RCC 7860 (cell line): ENCODE measurements around the gene LRP8.
A peak's percentile ranks its signal among the peaks of the same experiment; 100 is the strongest.

Experiments used
- DNase-seq: peaks from one replicate; pipeline ENCODE4 v3.0.0-alpha.2; 2015; ENCODE audit warnings: low spot score
- FAIRE-seq: peaks from 2 replicates; lab custom pipeline; 2012; peaks lifted over from hg19 to GRCh38; lab: Jason Lieb, UNC

Gene LRP8

GRCh38 chr1:53341521-53341895 is 13.6 kb upstream of the LRP8 start:
- DNase-seq: no peak
- no peak for FAIRE-seq

- FAIRE-seq: no peak
Observed at GRCh38 chr1:53340660-53341520, 13.0 kb upstream of the LRP8 start.

GRCh38 chr1:53339736-53340635 is 12.1 kb upstream of the LRP8 start:
- DNase-seq (no peak), FAIRE-seq (no peak)

More at GRCh38 chr1:53340660-53341520, 13.0 kb upstream of the LRP8 start:
- DNase-seq: no peak

- DNase-seq (no peak), FAIRE-seq (no peak)
Observed at GRCh38 chr1:53338423-53338822, 10.6 kb upstream of the LRP8 start.

GRCh38 chr1:53337499-53337898 is 9.6 kb upstream of the LRP8 start:
- no peak for DNase-seq
- no peak for FAIRE-seq

GRCh38 chr1:53336146-53336545 is 8.3 kb upstream of the LRP8 start:
- DNase-seq (no peak), FAIRE-seq (no peak)

GRCh38 chr1:53335661-53336060 is 7.8 kb upstream of the LRP8 start:
- DNase-seq (no peak), FAIRE-seq (no peak)

- FAIRE-seq (no peak), DNase-seq (no peak)
Observed at GRCh38 chr1:53334781-53335180, 6.9 kb upstream of the LRP8 start.

GRCh38 chr1:53334312-53334711 is 6.4 kb upstream of the LRP8 start:
- DNase-seq: no peak
- FAIRE-seq: no peak

GRCh38 chr1:53332833-53333232 is 5.0 kb upstream of the LRP8 start:
- no peak for FAIRE-seq
- DNase-seq: no peak

GRCh38 chr1:53332186-53332564 is 4.3 kb upstream of the LRP8 start:
- FAIRE-seq (no peak), DNase-seq (no peak)

GRCh38 chr1:53331446-53332185 is 3.7 kb upstream of the LRP8 start:
- DNase-seq: no peak
- FAIRE-seq: no peak

- no peak for FAIRE-seq
- no peak for DNase-seq
Observed at GRCh38 chr1:53330819-53331218, 2.9 kb upstream of the LRP8 start.

- no peak for DNase-seq
- no peak for FAIRE-seq
Observed at GRCh38 chr1:53328541-53329499, 950 bp upstream of the LRP8 start.

GRCh38 chr1:53327182-53327913 is 522 bp downstream of the LRP8 start:
- DNase-seq (peak; percentile 31), FAIRE-seq (no peak)

- DNase-seq: no peak
- no peak for FAIRE-seq
Observed at GRCh38 chr1:53326598-53327181, 1.2 kb downstream of the LRP8 start.

GRCh38 chr1:53326088-53326597 is 1.7 kb downstream of the LRP8 start:
- FAIRE-seq (peak; percentile 80), DNase-seq (peak; percentile 97)

GRCh38 chr1:53325326-53326087 is 2.4 kb downstream of the LRP8 start:
- DNase-seq (no peak), FAIRE-seq (no peak)
